Cortex of kidney (tissue), 1 donor: ENCODE measurements around the gene VSX1.

Experiments used
- DNase-seq: peaks from one replicate; lab custom pipeline; 2025; lab: John Stamatoyannopoulos, UW

The VSX1 gene

DNA sequence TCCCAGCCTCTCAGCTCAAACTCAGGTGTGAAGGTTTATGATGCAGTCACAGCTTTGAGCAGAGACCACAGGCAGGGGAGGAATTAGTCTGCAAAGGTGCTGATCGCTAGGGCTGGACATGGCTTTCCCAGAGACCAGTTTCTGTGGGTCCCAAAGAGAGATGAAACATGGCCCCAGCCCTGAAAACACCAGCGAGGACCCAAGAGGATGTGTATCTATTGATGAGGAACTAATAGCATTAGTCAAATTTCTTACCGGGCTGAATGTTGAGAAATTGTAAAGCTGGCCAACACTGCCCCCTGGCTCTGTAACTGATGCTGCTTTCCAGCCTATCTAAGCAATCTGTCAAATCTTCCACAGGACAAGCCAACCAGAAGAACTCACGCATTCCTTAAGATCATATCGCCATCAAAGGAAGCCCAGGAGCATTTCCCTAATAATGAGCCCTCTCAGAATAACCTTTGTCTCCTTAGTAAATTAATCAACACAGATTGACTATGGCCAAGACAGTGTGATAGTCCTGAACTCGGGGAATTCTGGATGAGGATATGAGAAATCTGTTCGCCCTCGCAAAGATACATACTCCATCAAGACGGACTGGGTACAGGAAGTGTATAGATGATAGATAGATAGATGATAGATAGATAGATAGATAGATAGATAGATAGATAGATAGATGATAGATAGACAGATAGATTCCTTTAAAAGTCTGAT is 16.2 kb downstream of the VSX1 start:
- no peak for DNase-seq

GRCh38 chr20:25065072-25065624 is 16.8 kb downstream of the VSX1 start:
- DNase-seq: no peak

DNA sequence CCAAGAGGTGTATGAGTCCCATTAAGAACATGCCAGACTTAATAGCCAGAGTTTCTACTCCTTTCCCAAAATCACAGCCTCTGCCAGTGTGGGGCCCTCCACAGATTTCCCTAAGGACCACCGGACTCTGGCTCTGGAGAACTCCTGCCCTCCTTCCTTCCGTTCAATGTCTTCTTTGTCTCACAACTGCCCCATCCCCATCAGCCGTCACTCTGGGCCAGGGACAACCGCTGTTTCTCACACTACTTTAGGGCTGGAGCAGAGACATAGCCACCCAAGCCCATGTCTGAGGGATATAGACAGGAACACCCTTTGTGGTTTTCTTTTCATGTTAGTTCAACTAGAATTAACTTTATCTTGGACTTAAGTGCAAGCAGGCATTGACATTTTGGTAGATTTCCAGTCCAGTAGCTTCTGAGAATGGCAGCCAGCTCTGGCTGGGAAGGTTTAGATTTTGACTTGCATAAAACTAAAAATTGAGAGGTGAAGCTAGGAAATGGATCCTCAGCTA is 17.3 kb downstream of the VSX1 start:
- DNase-seq: no peak

DNA sequence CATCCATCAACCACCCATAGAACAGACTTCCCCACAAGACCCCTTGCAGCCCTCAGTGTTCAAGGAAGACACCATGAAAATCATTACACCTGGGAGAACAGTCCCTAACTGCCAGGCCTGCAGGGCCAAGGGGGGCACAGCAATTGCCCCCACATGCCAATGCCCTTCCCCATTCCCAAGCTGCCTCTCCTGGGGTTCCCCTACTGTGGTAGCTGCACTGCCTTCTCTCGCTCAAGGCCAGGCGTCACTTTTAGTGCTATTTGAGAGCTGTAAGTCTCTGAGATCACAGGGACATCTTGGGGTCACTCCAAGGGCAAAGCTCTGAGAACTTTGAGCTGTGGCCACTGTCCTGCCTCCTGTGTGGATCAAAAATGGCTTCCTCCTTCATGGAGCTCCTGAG is 18.0 kb downstream of the VSX1 start:
- no peak for DNase-seq

- DNase-seq: no peak
Measured at GRCh38 chr20:25063546-25063945, 18.4 kb downstream of the VSX1 start.

GRCh38 chr20:25062841-25063240 is 19.1 kb downstream of the VSX1 start:
- no peak for DNase-seq

- no peak for DNase-seq
Measured at GRCh38 chr20:25061821-25062530, 20.0 kb downstream of the VSX1 start.

GRCh38 chr20:25061103-25061799 is 20.7 kb downstream of the VSX1 start:
- no peak for DNase-seq

DNA sequence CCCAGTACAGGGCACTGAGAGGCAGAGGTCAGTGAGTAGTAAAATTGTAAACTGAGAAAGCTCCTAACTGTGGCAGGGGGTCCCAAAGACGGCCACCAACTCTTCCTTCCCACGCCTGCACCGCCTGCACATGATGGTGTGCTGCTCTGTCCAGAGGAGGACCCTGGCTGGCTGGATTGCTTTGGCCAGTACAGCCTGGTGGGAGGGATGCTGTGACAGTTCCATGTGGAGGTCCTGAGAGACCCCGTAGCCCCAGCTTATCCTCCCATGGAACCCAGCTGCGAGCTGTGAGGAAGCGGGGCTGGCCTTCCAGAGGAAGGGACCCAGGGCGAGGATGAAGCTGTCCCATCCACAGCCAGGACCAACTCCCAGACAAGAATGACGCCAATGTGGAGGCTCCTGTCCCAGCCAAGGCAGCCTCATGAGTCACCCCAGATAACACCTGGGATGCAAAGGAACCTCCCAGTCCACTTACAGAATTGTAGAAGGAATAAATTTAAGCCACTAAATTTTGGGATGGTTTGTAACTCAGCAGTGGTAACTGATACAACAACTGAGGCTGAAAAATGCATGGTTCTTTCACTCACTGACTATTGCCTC is 22.0 kb downstream of the VSX1 start:
- DNase-seq: no peak

GRCh38 chr20:25058847-25059810 is 22.8 kb downstream of the VSX1 start:
- no peak for DNase-seq

GRCh38 chr20:25058051-25058846 is 23.7 kb downstream of the VSX1 start, which contains the start of gene ACSS1:
Gene ACSS1, minus strand, starts transcription at chr20:25058139. Its CDS starts 37 bp downstream, at chr20:25058102.
- DNase-seq: no peak

- no peak for DNase-seq
Measured at GRCh38 chr20:25057234-25058050, 24.5 kb downstream of the VSX1 start.

- no peak for DNase-seq
Measured at GRCh38 chr20:25056690-25057233, 25.2 kb downstream of the VSX1 start.

DNA sequence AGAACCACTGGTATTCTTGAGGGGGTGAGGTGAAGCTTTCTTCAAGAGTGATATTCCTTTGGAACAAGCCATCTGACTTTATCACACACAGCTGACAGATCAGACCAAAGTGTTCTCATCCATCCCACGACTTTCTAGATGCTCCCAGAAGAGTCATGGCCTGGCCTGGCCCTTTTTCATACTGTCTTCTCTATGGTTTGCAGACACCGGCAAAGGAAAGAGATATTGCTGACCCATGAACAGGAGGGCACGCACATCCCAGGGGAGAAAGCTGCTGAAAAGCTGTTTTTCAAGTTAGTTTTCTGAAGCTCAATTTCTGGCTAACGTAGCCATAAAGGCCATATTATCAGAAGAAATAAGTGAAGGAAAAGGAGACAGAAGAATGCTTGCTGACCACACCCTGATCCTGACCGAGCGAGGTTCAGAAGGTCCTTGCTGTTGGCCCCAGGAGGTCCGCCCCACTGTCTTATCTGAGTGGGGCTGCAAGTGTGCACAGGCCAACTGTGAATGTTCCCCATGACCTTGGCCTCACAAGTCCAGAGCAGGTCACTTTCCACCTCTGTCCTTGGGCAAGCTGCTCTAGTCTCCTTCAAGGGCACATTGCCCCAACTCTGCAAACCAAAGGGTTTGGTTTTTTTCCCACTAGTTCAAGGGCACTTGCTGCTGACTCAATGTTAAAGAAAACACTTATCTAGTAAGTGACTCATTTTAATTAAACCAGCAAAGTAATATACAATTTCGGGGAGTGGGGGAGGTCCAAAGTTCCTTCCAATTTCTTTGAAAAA is 26.0 kb downstream of the VSX1 start:
- no peak for DNase-seq

- DNase-seq: no peak
Measured at GRCh38 chr20:25054995-25055629, 26.8 kb downstream of the VSX1 start.

- no peak for DNase-seq
Measured at GRCh38 chr20:25054096-25054820, 27.7 kb downstream of the VSX1 start.
